Activated CD4-positive, alpha-beta T cell treated with anti-CD3 and anti-CD28 coated beads for 48 hours (primary cell): Measurements from ENCODE around the gene STRIP1.

Source experiments
- DNase-seq: peaks from one replicate; pipeline ENCODE4 v3.0.0-alpha.2; 2020

Gene STRIP1

GRCh38 chr1:110098222-110099026 lies 64.0 kb downstream of the STRIP1 start:
- DNase-seq: no peak

DNA sequence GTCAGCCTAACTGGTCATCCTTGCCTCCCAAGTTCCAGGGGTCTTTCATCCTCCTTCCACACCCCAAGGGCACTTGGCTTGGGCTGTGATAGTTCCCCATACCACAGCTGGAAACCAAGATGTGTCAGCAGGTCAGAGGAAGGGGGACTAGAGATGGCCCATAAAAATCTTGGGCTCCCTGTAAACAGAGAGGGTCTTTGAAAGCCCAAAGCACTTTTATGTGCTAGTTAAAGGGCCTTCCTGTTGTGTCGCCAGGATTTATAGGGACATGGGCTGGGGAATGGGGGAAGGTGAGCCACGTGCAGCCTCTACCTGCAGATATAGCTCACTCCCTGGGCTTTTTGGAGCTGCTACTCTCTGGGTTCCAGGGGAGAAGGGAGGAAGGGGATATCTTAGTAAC lies 65.9 kb downstream of the STRIP1 start:
- DNase-seq: no peak

DNA sequence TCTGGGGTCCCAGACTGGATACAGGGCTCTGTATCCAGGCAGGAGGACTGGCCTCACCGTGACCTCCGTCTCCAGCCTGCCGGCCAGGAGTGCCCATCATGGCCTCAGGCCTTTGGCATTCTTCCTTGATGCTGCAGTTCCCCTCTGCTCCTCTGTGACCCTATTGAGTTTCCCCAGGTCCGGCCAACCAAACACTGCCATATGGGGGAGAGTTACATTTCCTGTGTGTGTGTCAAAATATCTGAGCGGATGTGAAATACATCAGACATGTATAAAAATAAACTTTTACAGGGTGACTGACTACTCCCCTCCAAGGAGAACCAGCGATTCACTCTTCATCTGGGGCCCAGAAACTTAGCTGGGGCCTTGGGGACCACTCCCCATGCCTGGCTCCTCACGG lies 67.7 kb downstream of the STRIP1 start:
- DNase-seq: no peak
